H1 (cell line): ENCODE measurements around the gene TUBA4B. TPM values are rescaled to one million over a fixed set of nuclear protein-coding genes. Genes with fewer than 3 reads are reported as not detected.

ENCODE experiments used
- CTCF ChIA-PET: fragments of 300-600 bp; sonication (Branson Sonifier 250); formaldehyde crosslinking; loops from one replicate; lab custom pipeline; 2021; ENCODE audit not compliant: partially characterized antibody; lab: Charles Lee
- POLR2A ChIA-PET: fragments of 300-600 bp; sonication (Branson Sonifier 250); formaldehyde crosslinking; loops from one replicate; lab custom pipeline; 2021; ENCODE audit warnings: inconsistent platforms; ENCODE audit not compliant: partially characterized antibody; lab: Charles Lee
- DNase-seq, 2 experiments: peaks; one replicate each; pipeline versions ENCODE4 v3.0.0 to v3.0.0-alpha.2; 2010 to 2022; ENCODE audit warnings: low spot score in 2 of 2, low read depth in 1 of 2, mixed read lengths in 1 of 2
- FAIRE-seq: peaks from 2 replicates; lab custom pipeline; 2011; peaks lifted over from hg19 to GRCh38; lab: Jason Lieb, UNC
- H2AFZ ChIP-seq: 2 replicates; pipeline ENCODE4 v1.8.1; 2012; ENCODE audit warnings: low read length, inconsistent platforms
- H2AK5ac ChIP-seq: 2 replicates; pipeline ENCODE4 v1.6.1; 2013; ENCODE audit warnings: low read depth, low read length
- H2BK120ac ChIP-seq: replicated peaks from 2 replicates; pipeline ENCODE3; 2013; ENCODE audit warnings: low read depth, low read length, inconsistent platforms
- H2BK12ac ChIP-seq: 2 replicates; pipeline ENCODE4 v1.6.1; 2013; ENCODE audit warnings: low read depth, low read length
- H2BK15ac ChIP-seq: 2 replicates; pipeline ENCODE4 v1.6.1; 2013; ENCODE audit warnings: low read length
- H2BK20ac ChIP-seq: 2 replicates; pipeline ENCODE4 v1.6.1; 2013; ENCODE audit warnings: low read length
- H2BK5ac ChIP-seq: 2 replicates; pipeline ENCODE4 v1.6.1; 2013; ENCODE audit warnings: low read depth, low read length
- H3K14ac ChIP-seq: 2 replicates; pipeline ENCODE4 v1.6.1; 2013; ENCODE audit warnings: inconsistent platforms; ENCODE audit not compliant: insufficient read length
- H3K18ac ChIP-seq: 2 replicates; pipeline ENCODE4 v1.6.1; 2013; ENCODE audit warnings: low read length; ENCODE audit errors: extremely low read depth
- H3K23ac ChIP-seq: 2 replicates; pipeline ENCODE4 v1.6.1; 2013; ENCODE audit warnings: inconsistent platforms; ENCODE audit not compliant: insufficient read length
- H3K23me2 ChIP-seq: 2 replicates; pipeline ENCODE4 v1.6.1; 2013; ENCODE audit warnings: low read depth, low read length
- H3K27ac ChIP-seq: 2 replicates; pipeline ENCODE4 v1.6.1; 2011; ENCODE audit warnings: low read depth, low read length, inconsistent platforms
- H3K27me3 ChIP-seq, 4 experiments: replicated peaks in 1 of 4; 1 replicate in 1 of 4; 2 replicates in 3 of 4; pipeline versions ENCODE4 v1.6.1 to v1.8.1; 2011 to 2013; ENCODE audit warnings: low read length in 3 of 4, mild to moderate bottlenecking in 3 of 4, inconsistent platforms in 2 of 4, mixed read lengths in 2 of 4, moderate library complexity in 1 of 4; ENCODE audit not compliant: control insufficient read depth in 3 of 4, insufficient read depth in 3 of 4; ENCODE audit errors: extremely low read depth in 1 of 4
- H3K36me3 ChIP-seq, 4 experiments: 2 replicates each; pipeline versions ENCODE4 v1.6.1 to v1.8.1; 2011 to 2013; ENCODE audit warnings: mild to moderate bottlenecking in 4 of 4, low read length in 3 of 4, moderate library complexity in 2 of 4, control low read depth in 1 of 4, inconsistent platforms in 1 of 4; ENCODE audit not compliant: insufficient read depth in 4 of 4, control insufficient read depth in 2 of 4
- H3K4ac ChIP-seq: replicated peaks from 2 replicates; pipeline ENCODE3; 2013; ENCODE audit warnings: low read length, low read depth, mixed read lengths, inconsistent platforms; ENCODE audit not compliant: insufficient read length
- H3K4me1 ChIP-seq, 4 experiments: replicated peaks in 1 of 4; 1 replicate in 1 of 4; 2 replicates in 3 of 4; pipeline versions ENCODE4 v1.6.1 to v1.8.1; 2011 to 2013; ENCODE audit warnings: low read length in 3 of 4, inconsistent platforms in 2 of 4, mixed read lengths in 1 of 4; ENCODE audit not compliant: insufficient read depth in 4 of 4, control insufficient read depth in 3 of 4
- H3K4me2 ChIP-seq, 2 experiments: 2 replicates each; pipeline versions ENCODE4 v1.6.1 to v1.8.1; 2011 to 2013; ENCODE audit warnings: low read depth in 2 of 2, low read length in 2 of 2, control low read depth in 1 of 2, inconsistent platforms in 1 of 2, mild to moderate bottlenecking in 1 of 2; ENCODE audit not compliant: insufficient read depth in 1 of 2
- H3K4me3 ChIP-seq, 4 experiments: fragments of 200-600, 300-600 bp in 1 of 4; sonication (generic), shearing (Covaris generic), sonication (Bioruptor Twin) in 1 of 4; 2 replicates each; pipeline versions ENCODE4 v1.5.1 to v1.8.1; 2011 to 2016; ENCODE audit warnings: low read length in 4 of 4, low read depth in 3 of 4, control low read depth in 2 of 4, inconsistent platforms in 2 of 4, mild to moderate bottlenecking in 2 of 4, mixed read lengths in 1 of 4, moderate library complexity in 1 of 4; ENCODE audit not compliant: insufficient read depth in 2 of 4; ENCODE audit errors: extremely low read depth in 1 of 4
- H3K56ac ChIP-seq: replicated peaks from 2 replicates; pipeline ENCODE3; 2013; ENCODE audit warnings: low read depth, mild to moderate bottlenecking, mixed read lengths, low read length, inconsistent platforms; ENCODE audit not compliant: insufficient read length
- H3K79me1 ChIP-seq: 2 replicates; pipeline ENCODE4 v1.6.1; 2013; ENCODE audit warnings: low read depth, low read length, control low read depth
- H3K79me2 ChIP-seq, 2 experiments: 2 replicates each; pipeline versions ENCODE4 v1.6.1 to v1.8.1; 2012 to 2013; ENCODE audit warnings: low read length in 2 of 2, mild to moderate bottlenecking in 2 of 2, inconsistent platforms in 1 of 2; ENCODE audit not compliant: insufficient read depth in 2 of 2, control insufficient read depth in 1 of 2
- H3K9ac ChIP-seq, 4 experiments: replicated peaks in 1 of 4; 1 replicate in 1 of 4; 2 replicates in 3 of 4; pipeline versions ENCODE4 v1.6.1 to v1.8.1; 2011 to 2013; ENCODE audit warnings: low read depth in 3 of 4, low read length in 3 of 4, control low read depth in 2 of 4, mild to moderate bottlenecking in 2 of 4, moderate library complexity in 2 of 4, inconsistent platforms in 1 of 4; ENCODE audit errors: extremely low read depth in 1 of 4
- H3K9me3 ChIP-seq, 2 experiments: 2 replicates each; pipeline versions ENCODE4 v1.6.1 to v1.8.1; 2012 to 2013; ENCODE audit warnings: mild to moderate bottlenecking in 2 of 2, moderate library complexity in 2 of 2, control low read depth in 1 of 2, inconsistent platforms in 1 of 2, low read depth in 1 of 2, low read length in 1 of 2, mixed read lengths in 1 of 2; ENCODE audit not compliant: insufficient read depth in 2 of 2
- H4K20me1 ChIP-seq, 2 experiments: replicated peaks in 1 of 2; 2 replicates each; pipeline versions ENCODE3 to v1.8.1; 2011 to 2013; ENCODE audit warnings: inconsistent platforms in 2 of 2, low read length in 2 of 2, mild to moderate bottlenecking in 1 of 2; ENCODE audit not compliant: insufficient read depth in 2 of 2, control insufficient read depth in 1 of 2
- H4K5ac ChIP-seq: 2 replicates; pipeline ENCODE4 v1.6.1; 2013; ENCODE audit warnings: low read length, low read depth, mixed read lengths, inconsistent platforms; ENCODE audit not compliant: insufficient read length
- H4K8ac ChIP-seq: 2 replicates; pipeline ENCODE4 v1.8.0; 2013; ENCODE audit warnings: mild to moderate bottlenecking, moderate library complexity, low read length, inconsistent platforms; ENCODE audit not compliant: insufficient read depth; ENCODE audit errors: extremely low read depth
- H4K91ac ChIP-seq: replicated peaks from 2 replicates; pipeline ENCODE3; 2013; ENCODE audit warnings: low read length, mixed read lengths, inconsistent platforms; ENCODE audit not compliant: insufficient read length
- SRF ChIP-seq: IDR thresholded peaks from 2 replicates; pipeline ENCODE4 v1.6.1; 2011; ENCODE audit warnings: mild to moderate bottlenecking, low read depth, low read length, moderate library complexity
- WGBS, 2 experiments: shearing (Covaris generic) in 1 of 2; methylation state at CpG; one replicate each; pipeline versions ENCODE4 v1.1.6 to v1.1.7; 2013 to 2015; ENCODE audit warnings: low lambda C conversion rate in 2 of 2, mixed read lengths in 2 of 2, inconsistent platforms in 1 of 2, low coverage in 1 of 2, missing lambda C conversion rate in 1 of 2; ENCODE audit not compliant: insufficient replicate concordance in 2 of 2, insufficient coverage in 1 of 2, insufficient read length in 1 of 2; ENCODE audit errors: extremely low coverage in 1 of 2, missing lambda C conversion rate in 1 of 2; 5-methylcytosine and 5-hydroxymethylcytosine counted together
- polyA plus RNA-seq, 7 experiments: library from polyadenylated mRNA; depleted of rRNA in 3 of 7; stranded (reverse) in 5 of 7; unstranded in 2 of 7; fragments of >200 nt in 5 of 7; fragments of 200-250 nt in 2 of 7; gene quantifications; 1 replicate in 5 of 7; 2 replicates in 1 of 7; 4 replicates in 1 of 7; pipeline versions ENCODE4 v1.2.1 to v1.2.3, GENCODE V29; 2011 to 2013; ENCODE audit warnings: missing spikeins in 2 of 7, mixed read lengths in 2 of 7
- total RNA-seq: library from RNA; stranded (reverse); fragmentation: NEBNext Ultra II Directional; extraction: Animal tissue kit (Norgen Biotek cat#: 25700); gene quantifications from 2 replicates; pipeline ENCODE4 v1.2.1, GENCODE V29; 2021

The TUBA4B gene
- total and polyA plus RNA-seq, 2 of the 8 experiments (the other 6 are each of a cell fraction or from before 2014, with no cell fraction given) = 0.08 to 0.24 TPM

DNA sequence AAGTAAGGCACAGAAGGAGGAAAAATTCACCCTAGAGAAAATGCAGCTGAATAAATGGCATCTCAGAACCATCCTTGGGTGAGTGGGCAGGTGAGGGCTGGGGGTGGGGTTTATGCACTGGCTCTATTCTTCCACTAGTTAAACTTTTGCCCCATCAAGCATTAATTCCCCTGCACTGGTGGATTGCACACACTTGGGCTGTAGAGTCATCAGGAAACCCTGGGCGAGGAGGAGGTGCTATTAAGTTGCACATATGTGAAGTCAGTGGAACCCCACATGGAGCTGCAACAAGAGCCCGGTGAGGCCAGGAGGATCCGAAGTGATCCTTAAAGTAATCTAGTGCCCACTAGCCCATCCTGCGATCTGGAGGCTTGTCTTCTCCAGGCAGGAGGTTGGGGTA is 19.3 kb downstream of the TUBA4B start:
- H3K79me1 ChIP-seq = no peaks in the 10 kb centered on the region
- H3K9me3 ChIP-seq = no peaks in the 10 kb centered on the region
- no peak overlapping the region for H3K27ac ChIP-seq
- H4K91ac ChIP-seq = no peak overlapping the region
- H3K4ac ChIP-seq = no peak overlapping the region
- no peaks in the 10 kb centered on the region for H3K23me2 ChIP-seq
- DNase-seq (no peak), FAIRE-seq (no peak)
- no peak overlapping the region for H3K4me3 ChIP-seq
- H4K20me1 ChIP-seq = no peaks in the 10 kb centered on the region
- no peak overlapping the region for H3K23ac ChIP-seq
- no peak overlapping the region for H3K4me2 ChIP-seq
- no peak for TF ChIP-seq SRF
- H3K79me2 ChIP-seq = no peaks in the 10 kb centered on the region
- no peak overlapping the region for H2BK15ac ChIP-seq
- H2BK12ac ChIP-seq = no peak overlapping the region
- WGBS, 2 experiments = 82% methylated on average over 4 of the region's 4 CpGs; no CpG with 5 or more reads in 1 of the 2 experiments
- H2BK5ac ChIP-seq = no peak overlapping the region
- H2AK5ac ChIP-seq = no peak overlapping the region
- no peak overlapping the region for H3K9ac ChIP-seq
- H3K27me3 ChIP-seq = peaks cover 0 to 3% (median 0%) of the 10 kb centered on the region in 4 experiments; a peak in 2 of 7 replicates
- no peak overlapping the region for H4K8ac ChIP-seq
- no peak overlapping the region for H4K5ac ChIP-seq
- H3K18ac ChIP-seq = no peak overlapping the region
- H3K56ac ChIP-seq = no peak overlapping the region
- no peak overlapping the region for H2AFZ ChIP-seq
- CTCF ChIA-PET = interaction anchor here (1.3 to 2.9 kb wide), 2 partner anchors 10 to 23 kb away, joined by 3 to 12 read pairs; no protein-coding TSS in a partner anchor
- H3K14ac ChIP-seq = no peak overlapping the region
- peaks cover 0 to 3% (median 0%) of the 10 kb centered on the region in 4 experiments; a peak in 2 of 7 replicates for H3K4me1 ChIP-seq
- no peak overlapping the region for H2BK20ac ChIP-seq
- no peak overlapping the region for H2BK120ac ChIP-seq
- POLR2A ChIA-PET = no interaction called here
- no peaks in the 10 kb centered on the region for H3K36me3 ChIP-seq
